Transverse colon (tissue), 4 donors: Measurements from ENCODE around the gene PTPN1. TPM values are rescaled to one million over a fixed set of nuclear protein-coding genes. Genes with fewer than 3 reads are reported as not detected.
A peak's percentile ranks its signal among the peaks of the same experiment; 100 is the strongest.
"Not testable (repeated sequence)": the region's sequence is repeated elsewhere in the genome, so short reads cannot be mapped to it uniquely, and the experiment has no call there.

Experiments
- DNase-seq: peaks from one replicate; pipeline ENCODE4 v3.0.0-alpha.2; 2019
- H3K27ac ChIP-seq, 4 donors: fragments of 200-600 bp; sonication (generic); 2 replicates each; pipeline ENCODE4 v1.5.1; 2016 to 2018; ENCODE audit warnings: inconsistent platforms in 4 of 4
- H3K27me3 ChIP-seq: fragments of 200-600 bp; sonication (generic); 2 replicates; pipeline ENCODE4 v1.5.1; 2017; ENCODE audit warnings: inconsistent platforms
- H3K36me3 ChIP-seq, 4 donors: fragments of 200-600 bp; sonication (generic); 2 replicates each; pipeline ENCODE4 v1.5.1; 2017 to 2019; ENCODE audit warnings: inconsistent platforms in 4 of 4
- H3K4me1 ChIP-seq, 4 donors: fragments of 200-600 bp; sonication (generic); 2 replicates each; pipeline ENCODE4 v1.5.1; 2017 to 2020; ENCODE audit warnings: inconsistent platforms in 4 of 4
- H3K4me3 ChIP-seq, 4 donors: fragments of 200-600 bp; sonication (generic); 1 replicate in 1 of 4; 2 replicates in 3 of 4; pipeline versions ENCODE4 v1.5.1 to v1.6.1; 2017 to 2019; ENCODE audit warnings: inconsistent platforms in 4 of 4
- H3K9me3 ChIP-seq, 2 donors: fragments of 200-600 bp; sonication (generic); 2 replicates each; pipeline ENCODE4 v1.5.1; 2017 to 2019; ENCODE audit warnings: inconsistent platforms in 2 of 2
- CTCF ChIP-seq, 5 experiments: fragments of 200-600 bp in 3 of 5; fragments of 450-650 bp in 2 of 5; sonication (generic) in 3 of 5; IDR thresholded peaks; 1 replicate in 2 of 5; 2 replicates in 3 of 5; pipeline ENCODE4 v1.5.1; 2016 to 2017; ENCODE audit warnings: antibody characterized with exemption in 5 of 5, inconsistent platforms in 3 of 5, mild to moderate bottlenecking in 2 of 5, moderate library complexity in 1 of 5
- EP300 ChIP-seq: sonication (generic); formaldehyde crosslinking; IDR thresholded peaks from one replicate; pipeline ENCODE4 v1.6.1; 2017; ENCODE audit warnings: antibody characterized with exemption, low read depth
- POLR2A ChIP-seq: fragments of 450-650 bp; IDR thresholded peaks from one replicate; pipeline ENCODE4 v1.6.1; 2016; ENCODE audit warnings: antibody characterized with exemption, mild to moderate bottlenecking, moderate library complexity
- POLR2AphosphoS5 ChIP-seq, 3 donors: sonication (generic); formaldehyde crosslinking; IDR thresholded peaks; one replicate each; pipeline ENCODE4 v1.6.1; 2016; ENCODE audit warnings: antibody characterized with exemption in 3 of 3
- WGBS, 2 donors: methylation state at CpG; one replicate each; pipeline ENCODE4 v1.1.5; 2018; ENCODE audit warnings: low coverage in 1 of 2; 5-methylcytosine and 5-hydroxymethylcytosine counted together
- in situ Hi-C, 4 donors: fragments of 200-750 bp; cut with MboI; loops; one replicate each; pipeline versions ENCODE4 v1.15.0 to v1.15.1; 2017; ENCODE audit warnings: low sequenced_read_pairs in 3 of 4, low pct_ligation_motif_present in 1 of 4, low pct_unique_long_range_greater_than_20kb in 1 of 4
- intact Hi-C: fragments of 100-400 bp; cut with DNase I; formaldehyde crosslinking; loops from one replicate; pipeline ENCODE4 v1.15.1; 2023; ENCODE audit warnings: low total_unique reads
- total RNA-seq, 4 donors: library from RNA; depleted of rRNA; stranded (reverse); fragments of >200 nt; gene quantifications; one replicate each; pipeline ENCODE4 v1.1.0, GENCODE V29; 2016

PTPN1 gene
- total RNA-seq, 4 donors from 2014 or later, result 19.3 to 34.8 (median 28.8) TPM

- no peak for DNase-seq
- Histone ChIP-seq H3K27me3 (no peaks in the 10 kb centered on the region), H3K4me3 (no peak overlapping the region), H3K4me1 (peaks cover 10 to 82% (median 46%) of the 10 kb centered on the region in 4 donors), H3K36me3 (no peaks in the 10 kb centered on the region), H3K9me3 (no peaks in the 10 kb centered on the region), H3K27ac (peak overlapping the region; percentile 4 to 20 (median 12))
- in situ Hi-C loops (no loop called here), intact Hi-C loops (no loop called here)
- 53 to 55% methylated on average over 6 to 7 of the region's 7 CpGs for WGBS, 2 donors
- TF ChIP-seq EP300 (no peak), CTCF (IDR thresholded peaks at IDR 0.05) (no peak), POLR2A (no peak), POLR2AphosphoS5 (IDR thresholded peaks at IDR 0.05) (no peak)
Observed at GRCh38 chr20:50537546-50538201, 27.5 kb downstream of the PTPN1 start.

GRCh38 chr20:50538276-50538675, 28.1 kb downstream of the PTPN1 start:
- 32 to 45% methylated on average over 4 of the region's 4 CpGs for WGBS, 2 donors
- Histone ChIP-seq H3K4me3 (no peak overlapping the region), H3K36me3 (no peaks in the 10 kb centered on the region), H3K9me3 (no peaks in the 10 kb centered on the region), H3K4me1 (peaks cover 10 to 84% (median 45%) of the 10 kb centered on the region in 4 donors), H3K27ac (peak overlapping the region; percentile 4 to 20 (median 12)), H3K27me3 (no peaks in the 10 kb centered on the region)
- no peak for DNase-seq
- intact Hi-C loops (no loop called here), in situ Hi-C loops (no loop called here)
- TF ChIP-seq POLR2A (no peak), EP300 (no peak), CTCF (IDR thresholded peaks at IDR 0.05) (no peak), POLR2AphosphoS5 (IDR thresholded peaks at IDR 0.05) (no peak)

GRCh38 chr20:50539798-50540197, 29.6 kb downstream of the PTPN1 start:
- 89 to 97% methylated on average over 5 to 8 of the region's 8 CpGs for WGBS, 2 donors
- in situ Hi-C loops, H3K4me3 ChIP-seq, H3K36me3 ChIP-seq, H3K27ac ChIP-seq, DNase-seq, intact Hi-C loops, H3K9me3 ChIP-seq, H3K27me3 ChIP-seq: not testable (repeated sequence)
- H3K4me1 ChIP-seq, result peaks cover 10 to 76% (median 53%) of the 10 kb centered on the region in 4 donors

- peaks cover 7 to 69% (median 51%) of the 10 kb centered on the region in 4 donors for H3K4me1 ChIP-seq
- no peak for DNase-seq
- H3K9me3 ChIP-seq, result no peaks in the 10 kb centered on the region
- no peaks in the 10 kb centered on the region for H3K36me3 ChIP-seq
- H3K4me3 ChIP-seq, result no peak overlapping the region
- 76 to 79% methylated on average over 4 to 14 of the region's 14 CpGs for WGBS, 2 donors
- intact Hi-C loops, result no loop called here
- in situ Hi-C loops, result no loop called here
- H3K27ac ChIP-seq, result peak overlapping the region in 3 of 4 donors; percentile 15 to 39 (median 32)
- no peaks in the 10 kb centered on the region for H3K27me3 ChIP-seq
- TF ChIP-seq EP300 (no peak), CTCF (IDR thresholded peaks at IDR 0.05) (no peak), POLR2AphosphoS5 (IDR thresholded peaks at IDR 0.05) (peak in 1 of 3 donors; percentile 32)
Observed at GRCh38 chr20:50540620-50541605, 30.7 kb downstream of the PTPN1 start.
